ENCODE measurements around the gene BPGM.

GRCh38 chr7:134695321-134695860 lies 48.7 kb downstream of the BPGM start:
- TF ChIP-seq CTCF (IDR thresholded peaks at IDR 0.05; ENCODE audit: borderline replicate concordance, extremely low read depth, low read length, poor library complexity, severe bottlenecking) (no peak), EZH2 (IDR thresholded peaks at IDR 0.05; ENCODE audit: borderline replicate concordance, low read depth, low read length, severe bottlenecking) (no peak)
